ENCODE results near the gene ACAP2.

Gene ACAP2

DNA sequence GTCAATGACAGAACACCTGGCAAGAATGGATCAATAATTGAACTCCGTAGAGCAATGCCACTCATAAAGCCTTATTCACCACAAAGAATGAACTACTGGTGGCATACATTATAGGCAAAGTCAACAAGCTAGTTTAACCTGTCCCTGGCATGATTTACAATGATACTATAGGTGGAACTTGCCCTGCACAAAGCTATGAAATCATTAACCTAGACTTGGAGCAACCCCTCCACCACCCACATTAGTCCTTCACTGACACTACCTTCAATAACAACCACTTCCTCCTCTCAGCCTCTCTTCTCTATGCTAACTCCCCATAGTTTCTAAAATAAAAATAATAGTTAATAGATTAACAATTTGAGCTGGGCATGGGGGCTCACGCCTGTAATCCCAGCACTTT, 54.4 kb downstream of the ACAP2 start:
- Histone ChIP-seq H3K4me3 (ENCODE audit: low read length) (no peak overlapping the region), H4K20me1 (ENCODE audit: control insufficient read depth, insufficient read depth, low read depth, low read length) (no peaks in the 10 kb centered on the region), H3K9me2 (replicated peaks; ENCODE audit: control insufficient read depth, low read length) (no peaks in the 10 kb centered on the region), H3K27ac (ENCODE audit: low read depth, low read length) (no peak overlapping the region), H3K27me3 (ENCODE audit: control insufficient read depth, low read length) (no peaks in the 10 kb centered on the region), H3K36me3 (ENCODE audit: control insufficient read depth, low read length) (peaks cover 19% of the 10 kb centered on the region), H3K4me2 (ENCODE audit: low read length) (no peak overlapping the region), H3K79me2 (ENCODE audit: control insufficient read depth, low read length) (peaks cover 52% of the 10 kb centered on the region), H3F3A (ENCODE audit: control insufficient read depth, insufficient read depth) (0 out of 2 replicates have a peak, but pooled peaks cover 2% of the 10 kb centered on the region), H3K9me3 (ENCODE audit: control insufficient read depth, insufficient read depth, low read length) (no peaks in the 10 kb centered on the region), H3K4me1 (ENCODE audit: control insufficient read depth, low read length) (peaks cover 12% of the 10 kb centered on the region)
- TF ChIP-seq CTCF (IDR thresholded peaks at IDR 0.05; ENCODE audit: low read depth, low read length, poor library complexity, severe bottlenecking) = no peak
- TF ChIP-seq EZH2phosphoT487 (IDR thresholded peaks at IDR 0.05; ENCODE audit: borderline replicate concordance, low read length) = no peak

GRCh38 chr3:195386739-195387138, 56.1 kb downstream of the ACAP2 start:
- TF ChIP-seq EZH2phosphoT487 (IDR thresholded peaks at IDR 0.05; ENCODE audit: borderline replicate concordance, low read length) (no peak), CTCF (IDR thresholded peaks at IDR 0.05; ENCODE audit: low read depth, low read length, poor library complexity, severe bottlenecking) (no peak)
- Histone ChIP-seq H3K9me3 (ENCODE audit: control insufficient read depth, insufficient read depth, low read length) (no peaks in the 10 kb centered on the region), H3K79me2 (ENCODE audit: control insufficient read depth, low read length) (peaks cover 35% of the 10 kb centered on the region)

GRCh38 chr3:195385526-195385925, 57.3 kb downstream of the ACAP2 start:
- TF ChIP-seq EZH2phosphoT487 (IDR thresholded peaks at IDR 0.05; ENCODE audit: borderline replicate concordance, low read length) (no peak), CTCF (IDR thresholded peaks at IDR 0.05; ENCODE audit: low read depth, low read length, poor library complexity, severe bottlenecking) (no peak)
- H3K4me2 ChIP-seq (ENCODE audit: low read length) = no peak overlapping the region
- no peaks in the 10 kb centered on the region for H3K9me3 ChIP-seq (ENCODE audit: control insufficient read depth, insufficient read depth, low read length)
- no peak overlapping the region for H3K4me3 ChIP-seq (ENCODE audit: low read length)
- no peaks in the 10 kb centered on the region for H3F3A ChIP-seq (ENCODE audit: control insufficient read depth, insufficient read depth)
- no peaks in the 10 kb centered on the region for H4K20me1 ChIP-seq (ENCODE audit: control insufficient read depth, insufficient read depth, low read depth, low read length)
- peaks cover 22% of the 10 kb centered on the region for H3K36me3 ChIP-seq (ENCODE audit: control insufficient read depth, low read length)
- no peaks in the 10 kb centered on the region for H3K9me2 ChIP-seq (replicated peaks; ENCODE audit: control insufficient read depth, low read length)
- peaks cover 34% of the 10 kb centered on the region for H3K79me2 ChIP-seq (ENCODE audit: control insufficient read depth, low read length)
- no peaks in the 10 kb centered on the region for H3K4me1 ChIP-seq (ENCODE audit: control insufficient read depth, low read length)
- no peaks in the 10 kb centered on the region for H3K27me3 ChIP-seq (ENCODE audit: control insufficient read depth, low read length)
- H3K27ac ChIP-seq (ENCODE audit: low read depth, low read length) = no peak overlapping the region

More at GRCh38 chr3:195386739-195387138, 56.1 kb downstream of the ACAP2 start:
- H3F3A ChIP-seq (ENCODE audit: control insufficient read depth, insufficient read depth) = no peaks in the 10 kb centered on the region
- no peak overlapping the region for H3K27ac ChIP-seq (ENCODE audit: low read depth, low read length)
- H3K4me1 ChIP-seq (ENCODE audit: control insufficient read depth, low read length) = no peaks in the 10 kb centered on the region
- H3K4me3 ChIP-seq (ENCODE audit: low read length) = no peak overlapping the region
- H3K27me3 ChIP-seq (ENCODE audit: control insufficient read depth, low read length) = no peaks in the 10 kb centered on the region
- peaks cover 16% of the 10 kb centered on the region for H3K36me3 ChIP-seq (ENCODE audit: control insufficient read depth, low read length)
- H4K20me1 ChIP-seq (ENCODE audit: control insufficient read depth, insufficient read depth, low read depth, low read length) = no peaks in the 10 kb centered on the region
- H3K9me2 ChIP-seq (replicated peaks; ENCODE audit: control insufficient read depth, low read length) = no peaks in the 10 kb centered on the region
- H3K4me2 ChIP-seq (ENCODE audit: low read length) = no peak overlapping the region
